Measurements from ENCODE around the gene PSME1. TPM values are rescaled to one million over a fixed set of nuclear protein-coding genes. Genes with fewer than 3 reads are reported as not detected.

The PSME1 gene
- polyA plus RNA-seq, 2 of the 4 experiments (the other 2 are of a cell fraction) = 83.6 to 124 TPM

GRCh38 chr14:24130717-24131548, 5.1 kb upstream of the PSME1 start:
- TF ChIP-seq MAFK (IDR thresholded peaks at IDR 0.05; ENCODE audit: partially characterized antibody) (no peak), POLR2A (IDR thresholded peaks at IDR 0.05; ENCODE audit: low read length) (no peak), RNF2 (IDR thresholded peaks at IDR 0.05; ENCODE audit: borderline replicate concordance, low read depth) (no peak), NPAS2 (CRISPR knock-in tag; IDR thresholded peaks at IDR 0.05; ENCODE audit: borderline replicate concordance) (no peak), PHF8 (IDR thresholded peaks at IDR 0.05; ENCODE audit: borderline replicate concordance, low read depth) (no peak), HES2 (IDR thresholded peaks at IDR 0.05) (no peak), MYC (IDR thresholded peaks at IDR 0.05; ENCODE audit: borderline replicate concordance, low read length) (no peak), FOXS1 (CRISPR knock-in tag; IDR thresholded peaks at IDR 0.05) (no peak), JUN (IDR thresholded peaks at IDR 0.05) (no peak), USF2 (IDR thresholded peaks at IDR 0.05) (no peak), FOSL2 (IDR thresholded peaks at IDR 0.05) (no peak), FOSL2 (CRISPR knock-in tag; IDR thresholded peaks at IDR 0.05) (no peak)
- ChIA-PET POLR2A (no interaction called here), CTCF (interaction anchor here (0.7 to 2.4 kb wide), 4 partner anchors 10 to 30 kb away, joined by 4 to 8 read pairs (median 4); partner anchors contain the start of genes IRF9 and NRL)
- ATAC-seq = no peak
- Histone ChIP-seq H3K9me3 (no peaks in the 10 kb centered on the region), H3K4me2 (no peak overlapping the region), H3K4me3 (no peak overlapping the region), H3K4me1 (peaks cover 5% of the 10 kb centered on the region; the same call in 1 of the 3 replicates), H3K27ac (no peak overlapping the region)
- WGBS (ENCODE audit: missing lambda C conversion rate) = 50% methylated on average over 5 of the region's 7 CpGs
- FAIRE-seq = no peak
- DNase-seq (ENCODE audit: low read depth in 1 of 2, low spot score in 1 of 2) = no peak

GRCh38 chr14:24131549-24131966, 4.4 kb upstream of the PSME1 start:
- DNase-seq (ENCODE audit: low read depth in 1 of 2, low spot score in 1 of 2) (no peak), ATAC-seq (no peak), FAIRE-seq (no peak)
- no peak for TF ChIP-seq TFCP2L1 (CRISPR knock-in tag; IDR thresholded peaks at IDR 0.05)
- no peak for TF ChIP-seq EHF (CRISPR knock-in tag; IDR thresholded peaks at IDR 0.05)
- no peak for TF ChIP-seq NPAS2 (CRISPR knock-in tag; IDR thresholded peaks at IDR 0.05; ENCODE audit: borderline replicate concordance)
- TF ChIP-seq ELK1 (IDR thresholded peaks at IDR 0.05; ENCODE audit: low read depth, low read length) = no peak
- no peak for TF ChIP-seq JUN (IDR thresholded peaks at IDR 0.05)
- no peak for TF ChIP-seq HMGXB4 (CRISPR knock-in tag; IDR thresholded peaks at IDR 0.05; ENCODE audit: borderline replicate concordance)
- TF ChIP-seq ESRRA (IDR thresholded peaks at IDR 0.05; ENCODE audit: borderline replicate concordance, low read length) = no peak
- TF ChIP-seq BCL3 (IDR thresholded peaks at IDR 0.05) = no peak
- no peak for TF ChIP-seq MAZ (IDR thresholded peaks at IDR 0.05; ENCODE audit: borderline replicate concordance, low read depth, low read length)
- TF ChIP-seq CBX2 (IDR thresholded peaks at IDR 0.05; ENCODE audit: borderline replicate concordance, low read depth) = no peak
- TF ChIP-seq NR3C1 (IDR thresholded peaks at IDR 0.05) = no peak
- TF ChIP-seq RCOR1 (IDR thresholded peaks at IDR 0.05; ENCODE audit: low read depth, low read length) = no peak
- no peak for TF ChIP-seq RARB (CRISPR knock-in tag; IDR thresholded peaks at IDR 0.05)
- no peak for TF ChIP-seq ZNF302 (CRISPR knock-in tag; IDR thresholded peaks at IDR 0.05)
- no peak for TF ChIP-seq POLR2AphosphoS2 (conservative IDR thresholded peaks at IDR 0.05; ENCODE audit: low read length)
- TF ChIP-seq ZFP36 (IDR thresholded peaks at IDR 0.05; ENCODE audit: borderline replicate concordance, partially characterized antibody) = no peak
- no peak for TF ChIP-seq E2F6 (IDR thresholded peaks at IDR 0.05; ENCODE audit: borderline replicate concordance, low read depth)
- TF ChIP-seq FOXS1 (CRISPR knock-in tag; IDR thresholded peaks at IDR 0.05) = no peak
- no peak for TF ChIP-seq JUNB (IDR thresholded peaks at IDR 0.05)
- peaks cover 5% of the 10 kb centered on the region; the same call in 2 of the 3 replicates for H3K4me1 ChIP-seq
- ChIA-PET CTCF (interaction anchor here (1.3 to 2.4 kb wide), 3 partner anchors 10 to 23 kb away, joined by 4 to 8 read pairs (median 5); partner anchors contain the start of gene NRL), POLR2A (no interaction called here)
- H3K4me3 ChIP-seq = no peak overlapping the region
- 82% methylated on average over 10 of the region's 15 CpGs for WGBS (ENCODE audit: missing lambda C conversion rate)
- H3K4me2 ChIP-seq = no peak overlapping the region
- no peak overlapping the region for H3K27ac ChIP-seq
- H3K9me3 ChIP-seq = no peaks in the 10 kb centered on the region

All from A549 (cell line).